Measurements from ENCODE around the gene ATP2A3. TPM values are rescaled to one million over a fixed set of nuclear protein-coding genes. Genes with fewer than 3 reads are reported as not detected.

ATP2A3 gene
- total RNA-seq, 1 donor from 2014 or later, result 1.5 TPM

GRCh38 chr17:3907483-3908216 lies 56.6 kb downstream of the ATP2A3 start:
- Mint-ChIP-seq H3K4me1 (ENCODE audit: low read depth, unreplicated experiment) (no peaks in the 10 kb centered on the region), H3K27ac (ENCODE audit: unreplicated experiment) (no peak overlapping the region), H3K4me3 (ENCODE audit: unreplicated experiment) (no peak overlapping the region), H3K36me3 (ENCODE audit: low read depth, unreplicated experiment) (no peaks in the 10 kb centered on the region), H3K27me3 (ENCODE audit: low read depth, unreplicated experiment) (peaks cover 20% of the 10 kb centered on the region), H3K9me3 (ENCODE audit: unreplicated experiment) (no peaks in the 10 kb centered on the region)
- H4K20me1 ChIP-seq (ENCODE audit: insufficient read depth, low read length), result no peaks in the 10 kb centered on the region
- FAIRE-seq, result no peak
- H3K79me2 ChIP-seq (ENCODE audit: insufficient read depth, low read length), result no peaks in the 10 kb centered on the region
- H3K27ac ChIP-seq (ENCODE audit: low read depth, low read length), result no peak overlapping the region
- no peaks in the 10 kb centered on the region for H3K36me3 ChIP-seq (ENCODE audit: insufficient read depth, low read length)
- no peak overlapping the region for H2AFZ ChIP-seq (ENCODE audit: low read depth, low read length)
- no peak for TF ChIP-seq EZH2 (IDR thresholded peaks at IDR 0.05; ENCODE audit: insufficient read depth, low read length)
- DNase-seq (ENCODE audit: low read depth), result no peak
- H3K9ac ChIP-seq (ENCODE audit: low read length), result no peak overlapping the region
- H3K4me3 ChIP-seq (ENCODE audit: insufficient read depth, low read depth, low read length), result no peak overlapping the region
- H3K27me3 ChIP-seq (ENCODE audit: insufficient read depth, low read length), result no peaks in the 10 kb centered on the region
- H3K4me1 ChIP-seq (ENCODE audit: insufficient read depth, low read length), result no peaks in the 10 kb centered on the region
- H3K9me3 ChIP-seq (ENCODE audit: insufficient read depth, low read depth, low read length), result no peaks in the 10 kb centered on the region
- H3K4me2 ChIP-seq (ENCODE audit: low read length), result no peak overlapping the region

DNA sequence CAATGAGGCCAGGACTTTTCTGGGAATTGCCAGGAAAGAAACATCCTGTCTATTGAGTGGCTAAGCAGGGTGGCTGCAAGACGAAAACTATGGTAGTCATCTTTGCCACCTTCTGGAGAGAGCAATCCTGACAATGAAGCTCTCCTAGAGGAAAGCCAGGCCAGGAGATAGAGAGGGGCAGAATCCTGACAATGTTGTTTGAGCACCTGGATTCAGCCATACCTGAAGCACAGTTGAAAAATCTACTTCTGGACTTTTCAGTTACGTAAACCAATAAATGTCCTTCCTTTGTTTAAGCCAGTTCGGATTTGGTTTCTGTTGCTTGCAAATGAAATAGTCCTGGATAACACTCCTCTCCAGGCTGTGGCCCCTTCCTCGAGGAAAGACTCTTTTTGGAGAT lies 57.4 kb downstream of the ATP2A3 start:
- Mint-ChIP-seq H3K27me3 (ENCODE audit: low read depth, unreplicated experiment) (peaks cover 14% of the 10 kb centered on the region), H3K4me1 (ENCODE audit: low read depth, unreplicated experiment) (no peaks in the 10 kb centered on the region), H3K36me3 (ENCODE audit: low read depth, unreplicated experiment) (no peaks in the 10 kb centered on the region), H3K9me3 (ENCODE audit: unreplicated experiment) (no peaks in the 10 kb centered on the region), H3K4me3 (ENCODE audit: unreplicated experiment) (no peak overlapping the region), H3K27ac (ENCODE audit: unreplicated experiment) (no peak overlapping the region)
- Histone ChIP-seq H3K4me2 (ENCODE audit: low read length) (no peak overlapping the region), H3K9me3 (ENCODE audit: insufficient read depth, low read depth, low read length) (no peaks in the 10 kb centered on the region), H3K27me3 (ENCODE audit: insufficient read depth, low read length) (no peaks in the 10 kb centered on the region), H2AFZ (ENCODE audit: low read depth, low read length) (no peak overlapping the region), H3K36me3 (ENCODE audit: insufficient read depth, low read length) (no peaks in the 10 kb centered on the region), H3K79me2 (ENCODE audit: insufficient read depth, low read length) (no peaks in the 10 kb centered on the region), H3K4me1 (ENCODE audit: insufficient read depth, low read length) (no peaks in the 10 kb centered on the region), H3K27ac (ENCODE audit: low read depth, low read length) (no peak overlapping the region), H4K20me1 (ENCODE audit: insufficient read depth, low read length) (no peaks in the 10 kb centered on the region), H3K9ac (ENCODE audit: low read length) (no peak overlapping the region), H3K4me3 (ENCODE audit: insufficient read depth, low read depth, low read length) (no peak overlapping the region)
- FAIRE-seq (no peak), DNase-seq (ENCODE audit: low read depth) (no peak)
- TF ChIP-seq CTCF (IDR thresholded peaks at IDR 0.05; ENCODE audit: insufficient read depth, low read depth, low read length) (no peak), EZH2 (IDR thresholded peaks at IDR 0.05; ENCODE audit: insufficient read depth, low read length) (no peak)

GRCh38 chr17:3905017-3905520 lies 59.2 kb downstream of the ATP2A3 start:
- no peak overlapping the region for H2AFZ ChIP-seq (ENCODE audit: low read depth, low read length)
- peaks cover 3% of the 10 kb centered on the region for H3K9me3 Mint-ChIP-seq (ENCODE audit: unreplicated experiment)
- no peaks in the 10 kb centered on the region for H3K36me3 Mint-ChIP-seq (ENCODE audit: low read depth, unreplicated experiment)
- H3K27me3 ChIP-seq (ENCODE audit: insufficient read depth, low read length), result no peaks in the 10 kb centered on the region
- no peak overlapping the region for H3K9ac ChIP-seq (ENCODE audit: low read length)
- no peak overlapping the region for H3K27ac ChIP-seq (ENCODE audit: low read depth, low read length)
- no peaks in the 10 kb centered on the region for H4K20me1 ChIP-seq (ENCODE audit: insufficient read depth, low read length)
- H3K36me3 ChIP-seq (ENCODE audit: insufficient read depth, low read length), result no peaks in the 10 kb centered on the region
- no peak overlapping the region for H3K4me3 ChIP-seq (ENCODE audit: insufficient read depth, low read depth, low read length)
- H3K4me1 Mint-ChIP-seq (ENCODE audit: low read depth, unreplicated experiment), result no peaks in the 10 kb centered on the region
- no peaks in the 10 kb centered on the region for H3K9me3 ChIP-seq (ENCODE audit: insufficient read depth, low read depth, low read length)
- TF ChIP-seq CTCF (IDR thresholded peaks at IDR 0.05; ENCODE audit: insufficient read depth, low read depth, low read length) (no peak), EZH2 (IDR thresholded peaks at IDR 0.05; ENCODE audit: insufficient read depth, low read length) (no peak)
- no peak overlapping the region for H3K4me3 Mint-ChIP-seq (ENCODE audit: unreplicated experiment)
- H3K4me2 ChIP-seq (ENCODE audit: low read length), result no peak overlapping the region
- FAIRE-seq (no peak), DNase-seq (ENCODE audit: low read depth) (no peak)
- H3K27ac Mint-ChIP-seq (ENCODE audit: unreplicated experiment), result no peak overlapping the region
- no peaks in the 10 kb centered on the region for H3K79me2 ChIP-seq (ENCODE audit: insufficient read depth, low read length)
- peaks cover 22% of the 10 kb centered on the region for H3K27me3 Mint-ChIP-seq (ENCODE audit: low read depth, unreplicated experiment)
- H3K4me1 ChIP-seq (ENCODE audit: insufficient read depth, low read length), result no peaks in the 10 kb centered on the region

Data from astrocyte (in vitro differentiated cells and primary cell).